ENCODE data around the gene EXOC3L2. TPM values are rescaled to one million over a fixed set of nuclear protein-coding genes. Genes with fewer than 3 reads are reported as not detected.
A peak's percentile ranks its signal among the peaks of the same experiment; 100 is the strongest.

EXOC3L2 gene
- total and polyA plus RNA-seq, 2 of the 8 experiments (the other 6 are each of a cell fraction or from before 2014, with no cell fraction given) = 1.4 to 1.6 TPM

DNA sequence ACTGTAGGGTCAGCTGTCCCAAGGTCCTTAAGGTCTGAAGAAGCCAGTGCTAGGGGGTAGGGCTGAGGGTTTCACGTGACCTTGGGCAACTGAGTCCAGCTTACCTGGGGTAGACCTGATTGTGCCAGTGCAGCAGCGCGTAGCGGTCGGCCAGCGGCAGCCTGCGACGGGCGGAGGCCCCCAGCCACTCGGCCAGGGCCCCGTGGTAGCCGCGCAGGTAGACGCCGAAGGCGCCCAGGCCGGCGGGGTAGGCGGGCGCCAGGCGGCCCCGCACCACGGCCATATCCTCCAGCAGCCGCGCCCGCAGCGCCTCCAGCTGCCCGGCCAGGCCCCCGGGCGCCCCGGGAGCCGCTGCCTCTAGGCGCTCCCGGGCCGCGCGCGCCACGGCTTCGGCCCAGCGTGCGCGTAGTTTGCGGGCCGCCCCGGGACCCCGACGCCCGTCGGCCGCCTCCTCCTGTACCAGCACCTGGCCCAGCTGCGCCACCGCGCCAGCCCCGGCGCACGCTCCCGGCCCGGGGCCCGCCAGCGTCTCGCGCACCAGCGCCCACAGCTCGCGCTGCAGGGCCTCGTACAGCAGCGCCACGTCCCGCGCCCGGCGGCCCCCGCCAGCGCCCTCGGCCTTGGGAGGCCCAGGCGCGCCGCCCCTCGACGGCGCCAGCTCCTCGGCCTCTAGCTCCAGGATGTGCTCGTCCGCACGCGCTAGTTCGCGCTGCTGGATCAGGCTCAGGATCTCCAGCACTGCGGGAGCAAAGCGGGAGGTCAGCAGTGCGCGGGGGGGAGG is 10.9 kb downstream of the EXOC3L2 start:
- Histone ChIP-seq H2BK20ac (ENCODE audit: low read length) (no peak overlapping the region), H3K27ac (ENCODE audit: low read depth, low read length) (no peak overlapping the region), H3K18ac (ENCODE audit: extremely low read depth, low read length) (no peak overlapping the region; the same call in 1 of the 2 replicates), H2AK5ac (ENCODE audit: low read depth, low read length) (no peak overlapping the region), H3K4me3 (ENCODE audit: extremely low read depth in 1 of 4, insufficient read depth in 2 of 4, low read depth in 3 of 4, low read length in 4 of 4) (peak overlapping the region; percentile 12 to 58 (median 26)), H2AFZ (ENCODE audit: low read length) (peak overlapping the region; percentile 65; the same call in 1 of the 2 replicates), H3K56ac (replicated peaks; ENCODE audit: insufficient read length, low read depth, low read length) (no peak overlapping the region), H3K4me1 (replicated peaks in 1 of 4; ENCODE audit: control insufficient read depth in 3 of 4, insufficient read depth in 4 of 4, low read length in 3 of 4) (peaks cover 0 to 8% (median 5%) of the 10 kb centered on the region in 4 experiments; a peak in 4 of 7 replicates), H4K20me1 (replicated peaks in 1 of 2; ENCODE audit: control insufficient read depth in 1 of 2, insufficient read depth in 2 of 2, low read length in 2 of 2) (peaks cover 0 to 3% of the 10 kb centered on the region in 2 experiments), H3K23ac (ENCODE audit: insufficient read length) (no peak overlapping the region), H3K4me2 (ENCODE audit: insufficient read depth in 1 of 2, low read depth in 2 of 2, low read length in 2 of 2) (peak overlapping the region; percentile 70 to 76), H3K9ac (replicated peaks in 1 of 4; ENCODE audit: extremely low read depth in 1 of 4, low read depth in 3 of 4, low read length in 3 of 4) (no peak overlapping the region), H3K4ac (replicated peaks; ENCODE audit: insufficient read length, low read depth, low read length) (no peak overlapping the region), H3K36me3 (ENCODE audit: control insufficient read depth in 2 of 4, insufficient read depth in 4 of 4, low read length in 3 of 4) (0 out of 8 replicates have a peak, but pooled peaks cover 0 to 2% (median 0%) of the 10 kb centered on the region in 4 experiments), H3K14ac (ENCODE audit: insufficient read length) (no peak overlapping the region), H3K9me3 (ENCODE audit: insufficient read depth in 2 of 2, low read depth in 1 of 2, low read length in 1 of 2) (no peaks in the 10 kb centered on the region), H2BK12ac (ENCODE audit: low read depth, low read length) (peak overlapping the region; percentile 35; the same call in 1 of the 2 replicates), H2BK5ac (ENCODE audit: low read depth, low read length) (no peak overlapping the region), H4K5ac (ENCODE audit: insufficient read length, low read depth, low read length) (no peak overlapping the region), H2BK15ac (ENCODE audit: low read length) (peak overlapping the region; percentile 84; the same call in 1 of the 2 replicates), H3K79me2 (ENCODE audit: control insufficient read depth in 1 of 2, insufficient read depth in 2 of 2, low read length in 2 of 2) (no peaks in the 10 kb centered on the region), H4K91ac (replicated peaks; ENCODE audit: insufficient read length, low read length) (no peak overlapping the region), H3K27me3 (replicated peaks in 1 of 4; ENCODE audit: control insufficient read depth in 3 of 4, extremely low read depth in 1 of 4, insufficient read depth in 3 of 4, low read length in 3 of 4) (peaks cover 26 to 48% (median 44%) of the 10 kb centered on the region in 4 experiments), H4K8ac (ENCODE audit: extremely low read depth, insufficient read depth, low read length) (peak overlapping the region; percentile 78; the same call in 1 of the 2 replicates), H3K23me2 (ENCODE audit: low read depth, low read length) (peaks cover 10% of the 10 kb centered on the region; the same call in 1 of the 2 replicates), H3K79me1 (ENCODE audit: low read depth, low read length) (no peaks in the 10 kb centered on the region), H2BK120ac (replicated peaks; ENCODE audit: low read depth, low read length) (no peak overlapping the region)
- DNase-seq (ENCODE audit: low read depth in 1 of 2, low spot score in 2 of 2) (peak in 1 of 2 experiments; percentile 77), FAIRE-seq (no peak)
- ChIA-PET POLR2A (ENCODE audit: partially characterized antibody) (interaction anchor here (1.0 to 2.2 kb wide), 6 partner anchors 11 to 157 kb away, joined by 3 to 9 read pairs (median 4); no protein-coding TSS in a partner anchor), CTCF (ENCODE audit: partially characterized antibody) (interaction anchor here (0.6 to 2.6 kb wide), 7 partner anchors 12 to 289 kb away, joined by 3 to 14 read pairs (median 4); no protein-coding TSS in a partner anchor)
- 5% methylated on average over 54 of the region's 93 CpGs; no CpG with 5 or more reads in 1 of the 2 experiments for WGBS, 2 experiments (ENCODE audit: extremely low coverage in 1 of 2, insufficient coverage in 1 of 2, insufficient read length in 1 of 2, insufficient replicate concordance in 2 of 2, low coverage in 1 of 2, low lambda C conversion rate in 2 of 2, missing lambda C conversion rate in 1 of 2)
- TF ChIP-seq, protein P1, sequence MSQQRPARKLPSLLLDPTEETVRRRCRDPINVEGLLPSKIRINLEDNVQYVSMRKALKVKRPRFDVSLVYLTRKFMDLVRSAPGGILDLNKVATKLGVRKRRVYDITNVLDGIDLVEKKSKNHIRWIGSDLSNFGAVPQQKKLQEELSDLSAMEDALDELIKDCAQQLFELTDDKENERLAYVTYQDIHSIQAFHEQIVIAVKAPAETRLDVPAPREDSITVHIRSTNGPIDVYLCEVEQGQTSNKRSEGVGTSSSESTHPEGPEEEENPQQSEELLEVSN (IDR thresholded peaks at IDR 0.05) = peak; percentile 54
- no peak for TF ChIP-seq CBX5 (IDR thresholded peaks at IDR 0.05; ENCODE audit: low read depth, low read length)
- TF ChIP-seq, protein P2, sequence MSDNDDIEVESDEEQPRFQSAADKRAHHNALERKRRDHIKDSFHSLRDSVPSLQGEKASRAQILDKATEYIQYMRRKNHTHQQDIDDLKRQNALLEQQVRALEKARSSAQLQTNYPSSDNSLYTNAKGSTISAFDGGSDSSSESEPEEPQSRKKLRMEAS (IDR thresholded peaks at IDR 0.05) = peak; percentile 79
- peak; percentile 76 for TF ChIP-seq EZH2 (IDR thresholded peaks at IDR 0.05; ENCODE audit: low read depth, low read length, severe bottlenecking)
- no peak for TF ChIP-seq KDM5A (IDR thresholded peaks at IDR 0.05; ENCODE audit: low read length)
- TF ChIP-seq SUZ12 (IDR thresholded peaks at IDR 0.05; ENCODE audit: low read length) = peak; percentile 86
- peak; percentile 37; the same call in 1 of the 2 replicates for TF ChIP-seq PHF8 (conservative IDR thresholded peaks at IDR 0.05; ENCODE audit: low read depth, low read length)
- 0 out of 2 replicates have a peak, but pooled peaks have one; percentile 11 for TF ChIP-seq GABPA (IDR thresholded peaks at IDR 0.05; ENCODE audit: borderline replicate concordance, insufficient read depth, low read length)

All from H1 (cell line).